Measurements from ENCODE around the gene NEU4. TPM values are rescaled to one million over a fixed set of nuclear protein-coding genes. Genes with fewer than 3 reads are reported as not detected.

The NEU4 gene
- total and polyA plus RNA-seq, 3 experiments from 2014 or later, result not detected

DNA sequence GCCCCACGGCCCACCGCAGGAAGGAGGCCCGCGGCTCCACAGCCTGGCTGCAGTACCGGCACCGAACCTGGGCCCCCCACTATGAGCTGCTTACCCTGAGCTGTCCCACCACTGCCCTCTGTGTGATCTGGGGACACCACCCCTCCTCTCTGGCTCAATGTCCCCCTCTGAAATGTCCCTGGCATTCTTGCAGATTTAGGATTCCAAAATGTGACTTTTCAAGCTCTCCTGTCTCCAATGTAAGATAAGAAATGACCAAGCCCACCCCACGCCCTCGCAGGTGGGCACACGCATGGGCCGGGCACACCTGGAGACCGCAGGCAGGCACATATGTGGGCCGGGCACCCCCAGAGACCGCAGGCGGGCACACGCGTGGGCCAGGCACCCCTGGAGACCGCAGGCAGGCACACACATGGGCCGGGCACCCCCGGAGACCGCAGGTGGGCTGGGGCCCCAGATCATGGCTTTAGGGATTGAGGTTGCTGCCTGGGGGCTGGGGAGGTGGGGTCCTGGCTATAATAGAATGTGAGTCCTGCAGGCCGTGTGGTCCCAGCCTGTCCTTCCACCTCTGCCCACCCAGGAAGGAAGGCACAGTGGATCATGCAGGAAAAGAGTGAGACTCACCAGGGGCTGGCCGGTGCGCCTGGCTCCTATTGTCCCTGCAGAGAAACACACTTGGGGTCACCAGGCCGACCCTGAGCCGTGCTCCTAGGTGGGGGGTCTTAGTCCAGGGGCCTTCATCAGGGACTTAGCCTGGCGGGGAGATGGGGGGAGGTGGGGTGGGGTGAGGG lies 42.5 kb downstream of the NEU4 start:
- H3K27ac ChIP-seq (ENCODE audit: low read depth, low read length), result no peak overlapping the region
- POLR2A ChIA-PET, result no interaction called here
- CTCF ChIA-PET, result no interaction called here
- no peaks in the 10 kb centered on the region for H3K36me3 ChIP-seq (ENCODE audit: insufficient read depth, low read length)
- H3K4me1 ChIP-seq (ENCODE audit: insufficient read depth, low read length), result peaks cover 7% of the 10 kb centered on the region
- peaks cover 0 to 1% (median 0%) of the 10 kb centered on the region in 5 donors for H3K9me3 Mint-ChIP-seq
- H3K27ac Mint-ChIP-seq, result peak overlapping the region in 2 of 8 donors; percentile 39 to 88
- peaks cover 13 to 21% (median 13%) of the 10 kb centered on the region in 3 donors for H3K4me1 Mint-ChIP-seq
- H3K4me3 ChIP-seq (ENCODE audit: low read length), result no peak overlapping the region
- no peaks in the 10 kb centered on the region for H3K27me3 Mint-ChIP-seq
- no peaks in the 10 kb centered on the region for H3K9me3 ChIP-seq (ENCODE audit: low read length)
- H3K27me3 ChIP-seq (ENCODE audit: insufficient read depth, low read length, poor library complexity, severe bottlenecking), result no peaks in the 10 kb centered on the region
- H3K36me3 Mint-ChIP-seq, result peaks cover 0 to 12% (median 0%) of the 10 kb centered on the region in 3 donors
- peak overlapping the region in 1 of 7 donors; percentile 24 for H3K4me3 Mint-ChIP-seq
- DNase-seq, result no peak

DNA sequence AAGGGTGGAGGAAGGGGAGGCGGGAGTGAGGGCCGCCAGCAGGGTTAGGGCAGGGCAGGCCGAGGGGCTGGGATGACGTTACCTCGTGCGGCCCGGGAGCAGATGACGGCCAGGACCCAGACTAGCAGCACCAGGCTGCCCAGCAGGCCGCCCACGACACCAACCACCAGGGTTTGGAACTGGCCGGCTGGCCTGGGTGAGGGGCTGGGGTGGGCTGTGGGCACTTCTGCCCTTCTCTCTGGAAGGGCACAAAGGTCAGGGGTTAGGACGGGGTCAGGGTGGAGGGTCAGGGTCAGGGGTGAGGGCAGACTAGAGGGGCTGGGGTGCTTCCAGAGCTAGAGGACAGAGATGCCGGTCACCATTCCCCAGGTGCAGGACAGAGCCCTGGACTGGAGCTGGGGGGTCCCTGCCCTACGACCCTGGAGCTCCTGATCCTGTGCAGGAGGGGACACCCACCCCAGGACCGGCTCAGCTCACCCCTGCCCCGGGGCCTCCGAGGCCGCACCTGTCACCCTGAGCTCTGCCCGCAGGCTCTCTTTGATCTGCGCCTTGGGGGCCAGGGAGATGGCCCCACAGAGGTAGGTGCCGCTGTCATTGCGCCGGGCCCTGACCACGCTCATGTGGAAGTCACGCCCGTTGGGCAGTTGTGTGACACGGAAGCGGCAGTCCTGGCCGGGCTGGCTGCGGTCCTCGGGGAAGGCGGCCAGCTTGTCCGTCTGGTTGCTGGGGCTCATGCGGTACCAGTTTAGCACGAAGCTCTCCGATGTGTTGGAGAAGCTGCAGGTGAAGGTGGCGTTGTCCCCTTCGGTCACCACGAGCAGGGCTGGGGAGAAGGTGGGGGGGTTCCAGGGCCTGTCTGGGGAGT lies 43.4 kb downstream of the NEU4 start:
- ChIA-PET CTCF (interaction anchor here (1.6 kb wide), 1 partner anchor 26 kb away, joined by 5 read pairs; no protein-coding TSS in a partner anchor), POLR2A (no interaction called here)
- peaks cover 0 to 12% (median 0%) of the 10 kb centered on the region in 3 donors for H3K36me3 Mint-ChIP-seq
- Histone ChIP-seq H3K4me3 (ENCODE audit: low read length) (no peak overlapping the region), H3K4me1 (ENCODE audit: insufficient read depth, low read length) (peaks cover 7% of the 10 kb centered on the region), H3K27me3 (ENCODE audit: insufficient read depth, low read length, poor library complexity, severe bottlenecking) (no peaks in the 10 kb centered on the region), H3K9me3 (ENCODE audit: low read length) (no peaks in the 10 kb centered on the region), H3K36me3 (ENCODE audit: insufficient read depth, low read length) (no peaks in the 10 kb centered on the region), H3K27ac (ENCODE audit: low read depth, low read length) (no peak overlapping the region)
- peaks cover 16 to 25% (median 17%) of the 10 kb centered on the region in 3 donors for H3K4me1 Mint-ChIP-seq
- no peaks in the 10 kb centered on the region for H3K9me3 Mint-ChIP-seq
- no peaks in the 10 kb centered on the region for H3K27me3 Mint-ChIP-seq
- no peak for DNase-seq
- no peak overlapping the region for H3K4me3 Mint-ChIP-seq
- H3K27ac Mint-ChIP-seq, result peak overlapping the region in 2 of 8 donors; percentile 39 to 43

GRCh38 chr2:241852981-241853631 lies 44.1 kb downstream of the NEU4 start:
- Histone ChIP-seq H3K36me3 (ENCODE audit: insufficient read depth, low read length) (no peaks in the 10 kb centered on the region), H3K27me3 (ENCODE audit: insufficient read depth, low read length, poor library complexity, severe bottlenecking) (no peaks in the 10 kb centered on the region), H3K4me3 (ENCODE audit: low read length) (no peak overlapping the region), H3K4me1 (ENCODE audit: insufficient read depth, low read length) (peaks cover 8% of the 10 kb centered on the region), H3K27ac (ENCODE audit: low read depth, low read length) (no peak overlapping the region), H3K9me3 (ENCODE audit: low read length) (no peaks in the 10 kb centered on the region)
- Mint-ChIP-seq H3K36me3 (peaks cover 0 to 12% (median 0%) of the 10 kb centered on the region in 3 donors), H3K27me3 (no peaks in the 10 kb centered on the region), H3K9me3 (no peaks in the 10 kb centered on the region), H3K4me1 (peaks cover 19 to 29% (median 19%) of the 10 kb centered on the region in 3 donors), H3K27ac (peak overlapping the region in 2 of 8 donors; percentile 43 to 90), H3K4me3 (no peak overlapping the region)
- no peak for DNase-seq
- CTCF ChIA-PET, result interaction anchor here (1.6 kb wide), 1 partner anchor 26 kb away, joined by 5 read pairs; no protein-coding TSS in a partner anchor
- POLR2A ChIA-PET, result no interaction called here

GRCh38 chr2:241853651-241854341 lies 44.8 kb downstream of the NEU4 start:
- no peaks in the 10 kb centered on the region for H3K9me3 ChIP-seq (ENCODE audit: low read length)
- no peak overlapping the region for H3K4me3 ChIP-seq (ENCODE audit: low read length)
- Mint-ChIP-seq H3K36me3 (peaks cover 0 to 12% (median 0%) of the 10 kb centered on the region in 3 donors), H3K27me3 (no peaks in the 10 kb centered on the region), H3K4me3 (peak overlapping the region in 1 of 7 donors; percentile 40), H3K9me3 (no peaks in the 10 kb centered on the region), H3K27ac (peak overlapping the region in 2 of 8 donors; percentile 17 to 90), H3K4me1 (peaks cover 21 to 35% (median 21%) of the 10 kb centered on the region in 3 donors)
- no peaks in the 10 kb centered on the region for H3K27me3 ChIP-seq (ENCODE audit: insufficient read depth, low read length, poor library complexity, severe bottlenecking)
- no peaks in the 10 kb centered on the region for H3K36me3 ChIP-seq (ENCODE audit: insufficient read depth, low read length)
- H3K27ac ChIP-seq (ENCODE audit: low read depth, low read length), result no peak overlapping the region
- H3K4me1 ChIP-seq (ENCODE audit: insufficient read depth, low read length), result peaks cover 15% of the 10 kb centered on the region
- ChIA-PET POLR2A (no interaction called here), CTCF (interaction anchor here (1.6 kb wide), 1 partner anchor 25 kb away, joined by 5 read pairs; no protein-coding TSS in a partner anchor)
- DNase-seq, result peak in 1 of 5 donors; percentile 46

DNA sequence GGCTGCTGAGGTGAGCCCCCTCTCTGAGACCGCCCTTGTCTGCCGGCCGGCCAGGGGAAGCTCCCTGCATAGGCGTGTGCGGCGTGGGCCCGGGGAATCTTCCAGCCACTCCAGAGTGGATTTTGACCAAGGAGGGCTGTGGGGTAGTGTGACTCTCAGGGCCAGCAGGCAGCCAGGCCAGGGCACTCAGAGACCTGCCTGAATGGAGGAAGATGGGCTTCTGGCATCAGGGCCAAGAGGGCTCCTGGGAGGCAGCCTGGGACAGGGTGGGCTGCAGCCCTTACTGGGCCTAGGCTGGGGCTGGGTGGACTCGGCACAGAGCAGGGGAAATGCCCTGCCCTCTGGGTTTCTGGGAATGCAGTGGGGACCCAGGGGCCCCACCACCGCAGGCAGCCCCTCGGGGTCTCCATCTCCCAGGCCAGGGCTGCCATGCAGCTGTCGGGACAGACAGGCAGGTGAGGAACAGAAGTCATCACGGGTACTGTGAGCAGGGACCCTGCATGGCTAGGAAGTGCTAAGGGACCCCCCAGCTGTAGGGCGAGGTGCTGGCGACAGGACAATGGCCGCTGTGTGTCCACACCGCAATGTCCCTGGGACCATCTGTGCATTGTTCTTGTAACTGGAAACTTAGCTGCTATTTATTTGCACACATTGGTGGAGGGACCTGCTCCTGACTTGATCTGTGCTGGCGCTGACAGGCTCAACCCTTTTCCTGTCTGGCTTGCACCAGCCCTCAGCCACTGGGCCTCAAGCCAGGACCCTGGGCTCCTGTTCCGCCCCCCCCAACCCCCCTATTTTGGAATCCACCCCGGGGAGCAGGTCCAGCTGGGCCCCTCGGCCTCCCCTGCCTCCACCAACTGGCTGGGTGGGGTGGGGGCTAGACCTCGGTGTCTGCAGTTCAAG lies 45.6 kb downstream of the NEU4 start:
- peak overlapping the region in 3 of 8 donors; percentile 15 to 72 (median 36) for H3K27ac Mint-ChIP-seq
- no peak for DNase-seq

DNA sequence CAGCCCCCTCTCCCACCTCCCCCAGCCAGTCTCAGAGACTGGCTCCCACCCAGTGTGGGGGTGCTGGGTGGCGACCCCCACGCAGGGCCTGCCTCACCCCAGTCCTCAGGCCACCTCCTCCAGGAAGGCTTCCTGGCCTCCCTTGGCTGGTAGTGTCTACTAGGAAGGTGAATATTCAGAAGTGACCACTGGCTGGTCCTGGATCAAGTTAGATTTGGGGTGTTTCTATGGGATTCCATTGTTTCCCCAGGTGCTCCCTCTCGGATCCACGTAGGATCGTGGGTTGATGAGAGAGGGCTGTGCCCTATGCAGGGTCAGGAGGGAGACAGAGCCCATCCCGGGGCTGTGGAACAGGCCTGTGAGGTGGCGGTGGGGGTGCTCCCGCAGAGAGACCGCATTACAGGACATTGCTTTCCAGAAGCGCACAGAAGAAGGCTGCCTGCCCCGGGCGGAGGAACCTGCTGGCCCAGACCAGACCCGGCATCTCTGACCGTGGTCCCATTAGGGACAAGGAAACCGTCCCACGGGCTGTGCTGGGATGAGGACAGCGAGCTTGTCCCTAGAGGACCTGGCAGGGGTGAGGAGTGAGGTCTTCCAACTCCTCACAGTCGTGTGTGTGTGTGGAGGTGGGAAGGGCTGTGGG lies 46.4 kb downstream of the NEU4 start:
- ChIA-PET CTCF (interaction anchor here (1.3 kb wide), 1 partner anchor 11 kb away, joined by 3 read pairs; no protein-coding TSS in a partner anchor), POLR2A (interaction anchor here (1.0 kb wide), 1 partner anchor 11 kb away, joined by 3 read pairs; no protein-coding TSS in a partner anchor)
- H3K9me3 ChIP-seq (ENCODE audit: low read length), result no peaks in the 10 kb centered on the region
- no peaks in the 10 kb centered on the region for H3K27me3 ChIP-seq (ENCODE audit: insufficient read depth, low read length, poor library complexity, severe bottlenecking)
- peak overlapping the region in 6 of 7 donors; percentile 23 to 92 (median 46) for H3K4me3 Mint-ChIP-seq
- H3K4me1 Mint-ChIP-seq, result peaks cover 27 to 47% (median 27%) of the 10 kb centered on the region in 3 donors
- H3K27ac ChIP-seq (ENCODE audit: low read depth, low read length), result no peak overlapping the region
- H3K36me3 ChIP-seq (ENCODE audit: insufficient read depth, low read length), result no peaks in the 10 kb centered on the region
- H3K27ac Mint-ChIP-seq, result peak overlapping the region in 5 of 8 donors; percentile 29 to 93 (median 59)
- H3K27me3 Mint-ChIP-seq, result no peaks in the 10 kb centered on the region
- H3K4me1 ChIP-seq (ENCODE audit: insufficient read depth, low read length), result peaks cover 31% of the 10 kb centered on the region
- no peaks in the 10 kb centered on the region for H3K9me3 Mint-ChIP-seq
- H3K36me3 Mint-ChIP-seq, result peaks cover 0 to 12% (median 0%) of the 10 kb centered on the region in 3 donors
- H3K4me3 ChIP-seq (ENCODE audit: low read length), result no peak overlapping the region
- no peak for DNase-seq

More for the DNA sequence above, 45.6 kb downstream of the NEU4 start:
- no peaks in the 10 kb centered on the region for H3K27me3 ChIP-seq (ENCODE audit: insufficient read depth, low read length, poor library complexity, severe bottlenecking)
- H3K36me3 ChIP-seq (ENCODE audit: insufficient read depth, low read length), result no peaks in the 10 kb centered on the region
- no peaks in the 10 kb centered on the region for H3K9me3 Mint-ChIP-seq
- peak overlapping the region in 2 of 7 donors; percentile 9 to 56 for H3K4me3 Mint-ChIP-seq
- ChIA-PET POLR2A (interaction anchor here (1.0 kb wide), 1 partner anchor 10 kb away, joined by 3 read pairs; no protein-coding TSS in a partner anchor), CTCF (no interaction called here)
- H3K27me3 Mint-ChIP-seq, result no peaks in the 10 kb centered on the region
- no peak overlapping the region for H3K4me3 ChIP-seq (ENCODE audit: low read length)
- no peak overlapping the region for H3K27ac ChIP-seq (ENCODE audit: low read depth, low read length)
- no peaks in the 10 kb centered on the region for H3K9me3 ChIP-seq (ENCODE audit: low read length)
- H3K4me1 ChIP-seq (ENCODE audit: insufficient read depth, low read length), result peaks cover 23% of the 10 kb centered on the region
- peaks cover 22 to 39% (median 23%) of the 10 kb centered on the region in 3 donors for H3K4me1 Mint-ChIP-seq
- H3K36me3 Mint-ChIP-seq, result peaks cover 0 to 12% (median 0%) of the 10 kb centered on the region in 3 donors
